Umbilical cord (tissue), 2 donors: ENCODE results near the gene RBM45. TPM values are rescaled to one million over a fixed set of nuclear protein-coding genes. Genes with fewer than 3 reads are reported as not detected.

Experiments used
- DNase-seq: peaks from one replicate; pipeline ENCODE4 v3.0.0-alpha.2; 2015; ENCODE audit warnings: low spot score
- total RNA-seq: library from RNA; depleted of rRNA; stranded (reverse); fragments of >200 nt; gene quantifications from one replicate; pipeline ENCODE4 v1.2.3, GENCODE V29; 2014; ENCODE audit warnings: low replicate concordance; ENCODE audit not compliant: insufficient read depth

RBM45 gene
- total RNA-seq, 1 donor from 2014 or later = 38.5 TPM

- no peak for DNase-seq
Observed at GRCh38 chr2:178159966-178160365, 47.7 kb downstream of the RBM45 start.

- no peak for DNase-seq
Observed at GRCh38 chr2:178160601-178161000, 48.4 kb downstream of the RBM45 start.

GRCh38 chr2:178163395-178163794, 51.2 kb downstream of the RBM45 start:
- peak; percentile 5 for DNase-seq

DNA sequence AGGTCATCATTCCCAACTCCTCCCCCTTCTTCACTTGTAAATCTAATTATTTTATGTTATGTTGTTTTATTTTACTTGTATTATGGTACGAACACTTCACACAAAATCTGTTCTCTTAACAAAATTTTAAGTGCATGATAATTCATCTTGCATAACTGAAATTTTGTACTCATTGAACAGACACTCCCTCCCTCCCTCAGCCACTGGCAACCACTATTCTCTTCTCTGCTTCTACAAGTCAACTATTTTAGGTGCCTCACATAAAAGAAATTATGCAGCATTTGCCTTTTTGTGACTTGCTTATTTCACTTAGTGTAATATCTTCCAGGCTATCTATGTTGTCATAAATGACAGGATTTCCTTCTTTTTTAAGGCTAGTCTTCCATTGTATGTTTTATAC, 51.7 kb downstream of the RBM45 start:
- no peak for DNase-seq

- no peak for DNase-seq
Observed at GRCh38 chr2:178173657-178174056, 61.4 kb downstream of the RBM45 start.

DNA sequence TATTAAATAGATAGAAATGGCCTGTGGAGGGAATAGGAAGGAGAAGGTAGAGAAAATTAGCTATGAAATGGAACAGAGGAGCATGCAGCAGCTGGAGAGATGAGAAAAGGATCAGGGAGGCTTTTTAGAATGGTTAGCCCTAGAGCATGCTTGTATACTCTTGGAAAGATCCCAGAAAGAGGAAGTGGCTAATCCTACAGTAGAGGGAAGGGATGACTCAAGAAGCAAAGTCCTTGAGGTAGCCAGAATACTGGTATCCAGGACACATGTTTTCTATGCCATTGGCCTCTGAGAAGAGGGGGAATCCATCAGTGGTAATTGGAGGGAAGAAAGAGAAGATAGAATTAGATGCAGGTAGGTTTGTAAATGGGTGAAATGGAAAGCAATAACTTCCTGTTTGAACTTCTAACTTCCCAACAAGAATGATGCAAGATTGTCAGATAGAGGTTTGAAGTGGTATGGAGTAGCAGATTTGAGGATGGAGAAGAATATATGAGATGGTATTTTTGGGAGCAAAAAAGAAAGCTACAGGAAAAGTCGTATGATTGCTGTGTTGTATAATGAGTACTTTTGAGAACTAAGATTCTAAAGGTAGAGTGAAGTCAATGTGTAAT, 64.9 kb downstream of the RBM45 start:
- DNase-seq = peak; percentile 10

Other genes starting within 250 kb of the RBM45 start
- gene PDE11A, start 39.7 kb upstream of the RBM45 start, total RNA-seq = 0.72 TPM
- gene OSBPL6, start 82.1 kb downstream of the RBM45 start, total RNA-seq = 0.96 TPM